GM10266 (cell line): Measurements from ENCODE around the gene DNLZ.

Experiments
- DNase-seq: peaks from one replicate; pipeline ENCODE4 v3.0.0; 2012; ENCODE audit errors: extremely low spot score
- TF ChIP-seq, protein P1 (sequence below): IDR thresholded peaks from 2 replicates; pipeline ENCODE4 v1.5.1; 2012; ENCODE audit warnings: mild to moderate bottlenecking, low read depth; ENCODE audit not compliant: control insufficient read depth, insufficient read depth; ENCODE audit errors: missing control alignments

The DNLZ gene

DNA sequence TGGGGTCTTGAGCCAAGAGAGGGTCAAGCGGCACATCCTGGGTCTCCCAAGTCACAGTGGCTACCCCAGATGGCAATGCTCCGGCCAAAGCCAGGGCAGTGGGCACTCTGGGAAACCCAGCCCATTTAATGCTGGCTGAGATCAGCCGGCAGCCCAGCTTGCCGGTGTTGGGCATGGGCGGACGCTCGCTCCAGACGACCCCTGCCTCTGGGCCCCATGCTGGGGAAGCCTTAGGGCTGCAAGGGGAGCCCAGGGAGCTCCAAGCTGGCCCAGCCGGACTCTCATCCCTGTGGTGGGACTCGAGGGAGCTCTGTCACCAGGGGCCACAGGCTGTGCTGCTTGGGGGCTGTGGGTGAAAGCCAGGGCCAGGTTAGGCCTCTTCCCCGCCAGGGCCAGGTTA is 15.9 kb upstream of the DNLZ start:
- TF ChIP-seq, protein P1, sequence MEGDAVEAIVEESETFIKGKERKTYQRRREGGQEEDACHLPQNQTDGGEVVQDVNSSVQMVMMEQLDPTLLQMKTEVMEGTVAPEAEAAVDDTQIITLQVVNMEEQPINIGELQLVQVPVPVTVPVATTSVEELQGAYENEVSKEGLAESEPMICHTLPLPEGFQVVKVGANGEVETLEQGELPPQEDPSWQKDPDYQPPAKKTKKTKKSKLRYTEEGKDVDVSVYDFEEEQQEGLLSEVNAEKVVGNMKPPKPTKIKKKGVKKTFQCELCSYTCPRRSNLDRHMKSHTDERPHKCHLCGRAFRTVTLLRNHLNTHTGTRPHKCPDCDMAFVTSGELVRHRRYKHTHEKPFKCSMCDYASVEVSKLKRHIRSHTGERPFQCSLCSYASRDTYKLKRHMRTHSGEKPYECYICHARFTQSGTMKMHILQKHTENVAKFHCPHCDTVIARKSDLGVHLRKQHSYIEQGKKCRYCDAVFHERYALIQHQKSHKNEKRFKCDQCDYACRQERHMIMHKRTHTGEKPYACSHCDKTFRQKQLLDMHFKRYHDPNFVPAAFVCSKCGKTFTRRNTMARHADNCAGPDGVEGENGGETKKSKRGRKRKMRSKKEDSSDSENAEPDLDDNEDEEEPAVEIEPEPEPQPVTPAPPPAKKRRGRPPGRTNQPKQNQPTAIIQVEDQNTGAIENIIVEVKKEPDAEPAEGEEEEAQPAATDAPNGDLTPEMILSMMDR: no peak
- no peak for DNase-seq

DNA sequence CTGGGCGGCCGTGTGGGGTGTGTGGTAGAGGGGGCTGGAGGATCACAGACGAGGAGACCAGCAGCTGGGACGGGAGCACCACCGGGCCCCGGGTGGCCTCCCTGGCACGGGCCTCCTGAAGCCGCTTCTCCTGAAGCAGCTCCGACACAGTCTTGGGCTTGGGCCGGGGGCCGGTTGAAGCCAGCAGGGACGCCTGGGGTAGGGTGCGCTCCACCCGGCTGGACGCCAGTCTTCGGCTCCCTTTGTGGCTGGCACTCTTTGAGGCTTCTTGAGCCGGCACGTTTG is 15.4 kb upstream of the DNLZ start:
- DNase-seq: no peak
- TF ChIP-seq, protein P1: no peak

DNA sequence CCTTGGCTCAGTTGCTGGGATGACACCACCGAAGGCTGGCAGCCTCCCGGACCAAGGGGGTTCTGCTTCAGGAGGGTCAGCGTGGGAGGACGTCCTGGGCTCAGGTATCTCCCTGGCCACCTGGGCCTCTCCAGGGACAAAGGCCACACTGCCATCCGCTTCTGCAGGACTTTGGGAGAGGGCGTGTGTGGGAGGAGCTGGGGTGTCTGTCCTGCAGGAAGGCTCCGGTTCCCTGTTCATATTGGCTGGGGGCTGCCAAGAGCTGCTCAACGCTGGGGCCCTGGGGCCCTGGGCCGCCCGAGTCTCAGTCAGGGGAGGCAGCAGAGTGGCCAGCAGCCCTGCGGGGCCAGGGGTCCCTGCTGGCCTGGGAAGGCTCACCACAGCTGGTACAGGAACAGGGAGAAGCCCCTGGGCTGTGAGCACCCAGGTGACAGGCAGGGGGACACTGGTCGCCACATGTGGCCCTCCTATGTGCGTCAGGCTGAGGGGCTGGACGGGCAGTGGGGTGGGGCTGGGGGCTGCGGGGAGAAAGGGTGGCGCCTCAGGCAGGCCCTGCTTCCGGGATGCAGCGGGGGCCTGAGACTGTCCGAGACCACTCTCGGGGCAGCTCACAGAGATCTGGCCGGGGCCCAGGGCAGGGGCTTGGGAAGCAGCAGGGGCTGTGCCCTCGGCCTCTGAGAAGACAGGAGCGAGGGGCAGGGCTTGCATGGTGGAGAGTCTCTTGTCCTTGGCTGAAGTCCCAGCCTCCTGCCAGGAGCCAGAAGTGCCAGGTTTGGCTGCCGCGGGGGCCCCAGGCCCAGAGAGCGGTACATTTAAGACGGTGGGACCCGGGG is 14.8 kb upstream of the DNLZ start:
- no peak for DNase-seq
- TF ChIP-seq, protein P1: no peak

DNA sequence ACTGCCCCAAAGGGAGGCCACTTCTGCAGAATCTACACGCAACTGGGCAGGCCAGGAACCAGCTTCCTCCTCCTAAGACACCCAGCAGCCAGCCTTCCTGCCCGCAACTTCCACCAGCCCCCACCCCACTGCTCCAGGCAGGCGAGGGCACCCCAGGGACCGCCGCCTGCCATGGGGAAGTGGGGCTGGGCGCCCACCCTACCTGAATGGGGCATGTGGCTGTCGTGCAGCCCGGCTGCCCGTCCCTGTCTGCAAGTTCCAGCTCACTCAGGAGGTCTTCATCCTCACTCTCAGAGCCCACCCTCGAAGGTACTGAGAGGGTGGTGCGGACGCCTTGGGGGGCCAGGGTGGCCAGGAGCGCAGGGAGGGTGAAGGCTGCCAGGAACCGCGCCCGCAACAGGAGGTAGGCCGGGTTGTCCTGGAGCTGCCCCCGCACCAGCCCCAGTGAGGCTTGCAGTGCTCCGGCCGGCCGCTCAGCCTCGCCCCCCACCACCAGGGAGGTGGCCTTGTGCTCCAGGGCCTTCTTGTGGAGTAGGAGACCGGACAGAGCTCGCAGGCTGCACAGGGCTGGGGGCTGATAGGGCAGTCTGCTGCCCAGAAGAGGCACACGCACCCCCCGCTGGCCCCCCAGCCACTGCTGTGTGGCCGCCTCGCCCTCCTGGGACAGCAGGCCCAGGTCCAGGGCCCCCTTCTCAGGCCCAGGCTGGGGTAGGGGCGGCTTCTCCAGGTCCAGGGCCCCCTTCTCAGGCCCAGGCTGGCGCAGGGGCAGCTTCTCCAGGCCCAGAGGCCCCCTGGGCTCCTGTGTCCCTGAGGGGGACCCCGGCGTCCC is 14.0 kb upstream of the DNLZ start:
- no peak for DNase-seq
- TF ChIP-seq, protein P1: no peak

DNA sequence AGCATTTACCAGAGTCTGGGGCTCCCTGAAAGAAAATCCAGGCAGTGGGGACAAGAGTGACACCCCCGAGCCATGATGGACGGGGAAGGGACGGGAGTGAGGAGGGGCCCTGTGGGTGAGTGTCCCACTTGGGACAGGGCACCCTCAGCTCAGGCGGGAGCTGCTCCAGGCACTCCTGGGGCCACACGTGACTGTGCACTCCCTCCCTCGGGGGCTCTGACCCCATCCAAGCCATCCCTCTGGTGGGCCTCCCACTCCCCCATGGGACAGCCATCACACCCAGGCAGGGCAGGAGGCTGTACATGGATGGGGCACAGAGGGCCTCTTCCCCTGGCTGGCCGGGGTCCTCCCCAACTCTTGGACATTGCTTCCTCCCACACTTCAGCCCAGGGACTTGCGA is 12.9 kb upstream of the DNLZ start:
- TF ChIP-seq, protein P1: no peak
- DNase-seq: no peak

DNA sequence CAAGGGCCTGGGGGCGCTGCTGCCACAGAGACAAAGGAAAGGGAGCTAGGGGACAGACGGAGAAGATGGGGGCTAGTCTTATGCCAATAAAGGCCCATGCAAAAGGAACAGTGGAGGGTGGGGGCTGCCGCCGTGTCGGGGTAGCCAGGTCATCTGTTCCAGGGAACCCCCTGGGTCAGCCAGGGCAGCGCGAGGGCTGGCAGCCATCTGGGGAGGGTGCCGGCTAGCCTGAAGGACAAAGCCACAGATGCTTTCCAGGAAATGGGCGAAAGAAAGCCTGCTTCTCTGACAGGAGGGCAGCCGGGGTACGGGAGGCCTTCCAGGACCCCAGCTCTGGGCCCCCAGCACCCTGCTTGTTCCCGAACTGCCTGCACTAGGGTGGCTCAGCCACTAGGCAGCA is 11.6 kb upstream of the DNLZ start:
- no peak for DNase-seq
- TF ChIP-seq, protein P1: no peak

DNA sequence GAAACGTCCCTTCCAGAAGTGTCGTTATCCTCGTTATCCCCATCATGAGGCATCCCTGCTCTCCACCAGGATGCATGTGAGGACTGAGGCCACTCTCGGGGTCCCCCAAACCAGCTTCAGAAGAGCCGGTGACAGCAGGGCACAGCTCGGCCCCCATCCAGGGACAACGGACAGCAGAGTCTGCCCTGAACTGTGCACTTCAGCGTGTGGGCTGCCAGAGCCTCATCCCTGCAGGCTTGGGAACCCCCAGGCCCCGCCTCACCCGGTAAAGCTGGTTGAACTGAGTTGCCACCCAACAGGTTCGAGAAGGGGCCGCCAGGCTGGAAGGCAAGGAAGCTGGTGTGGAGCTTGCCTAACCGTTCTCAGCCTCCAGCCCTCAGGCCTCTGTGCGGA is 10.6 kb upstream of the DNLZ start:
- TF ChIP-seq, protein P1: no peak
- no peak for DNase-seq
